ENCODE measurements around the gene PLEKHG3.

Gene PLEKHG3

DNA sequence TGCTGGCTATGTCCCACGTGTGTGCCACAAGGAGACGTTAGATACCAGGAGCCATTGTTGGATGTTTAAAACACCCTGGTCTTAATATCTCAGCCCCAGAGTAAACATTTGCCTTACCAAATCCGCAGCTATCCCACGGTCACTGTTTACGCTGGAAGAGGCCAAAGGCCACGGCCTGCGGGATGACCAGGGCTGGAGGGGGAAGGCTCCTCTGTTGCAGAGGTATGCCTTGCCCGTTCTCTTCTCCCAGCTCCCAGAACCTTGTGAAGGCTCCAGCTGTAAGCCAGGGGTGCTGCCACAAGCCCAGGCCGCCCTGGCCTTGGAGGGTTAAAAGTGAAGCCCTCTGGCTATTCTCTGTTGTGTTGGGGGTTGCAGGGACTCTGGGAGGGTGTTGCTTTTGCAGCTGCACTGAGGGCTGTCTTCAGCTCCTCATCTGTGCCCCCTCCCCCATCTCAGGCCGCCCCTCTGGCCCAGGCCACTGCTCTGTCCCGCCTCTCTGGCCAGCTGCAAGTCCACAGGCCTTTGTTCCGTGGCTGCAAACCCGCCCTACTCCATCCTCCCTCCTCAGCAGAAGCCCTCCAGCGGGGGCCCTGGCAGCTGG lies 2.5 kb downstream of the PLEKHG3 start:
- DNase-seq (ENCODE audit: low read depth in 2 of 2), result no peak

DNA sequence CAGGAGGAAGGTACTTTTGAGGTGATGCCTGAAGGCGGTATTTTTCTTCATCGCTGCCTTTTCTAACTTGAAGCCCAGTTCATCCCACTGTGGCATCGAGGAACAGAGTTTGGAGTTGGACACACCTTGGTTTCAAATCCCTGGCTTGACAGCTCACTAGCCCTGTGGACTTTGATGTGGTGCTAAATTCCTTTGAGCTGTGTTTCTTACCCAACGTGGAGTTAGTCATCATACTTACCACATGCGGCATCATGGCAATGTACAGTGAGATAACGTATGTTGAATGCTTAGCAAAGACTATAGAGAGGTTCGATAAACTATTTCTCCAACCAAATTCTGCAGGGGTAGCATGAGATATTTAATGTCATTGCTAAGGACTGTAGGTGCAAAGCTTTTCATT lies 3.4 kb downstream of the PLEKHG3 start:
- DNase-seq (ENCODE audit: low read depth in 2 of 2), result no peak

DNA sequence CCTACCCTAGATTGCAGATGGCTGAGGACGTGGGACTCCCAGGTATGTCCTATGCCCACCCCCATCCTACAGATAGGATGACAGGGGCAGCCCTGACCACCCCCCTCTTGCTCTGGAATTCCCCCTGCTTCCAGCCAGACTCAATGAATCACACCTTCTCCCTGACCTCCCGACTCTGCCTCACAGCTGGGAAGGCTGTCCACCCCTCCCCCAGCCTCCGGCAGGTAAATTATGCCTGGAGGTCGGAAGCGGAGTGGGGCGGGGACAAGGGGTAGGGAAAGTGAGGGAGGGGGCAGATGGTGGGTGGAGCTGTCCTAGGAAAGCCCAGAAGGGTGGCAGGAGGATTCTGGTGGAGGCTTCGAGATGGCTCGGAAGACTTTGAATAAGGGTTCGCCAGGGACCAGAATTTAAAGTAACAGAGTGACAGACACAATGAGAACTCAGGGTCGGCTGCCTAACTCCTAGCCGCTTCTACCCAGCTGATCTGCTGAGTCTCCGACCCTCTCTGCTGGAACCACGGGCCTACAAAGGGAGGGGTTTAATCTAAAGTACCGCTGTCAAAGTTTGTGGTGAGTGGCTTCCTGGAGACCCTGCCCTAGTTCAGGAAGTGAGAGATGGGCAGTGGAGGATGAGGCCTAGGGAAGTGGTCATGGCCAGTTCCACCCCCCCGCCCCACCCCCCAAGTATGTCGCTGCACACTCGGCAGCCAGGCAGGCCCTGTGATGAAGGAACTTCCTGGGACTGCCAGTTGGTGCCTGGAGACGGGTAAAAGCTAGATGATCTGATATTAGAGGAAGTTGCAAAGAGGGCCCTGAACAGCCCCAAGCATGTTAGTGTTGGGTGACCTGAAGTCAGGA lies 4.2 kb downstream of the PLEKHG3 start:
- no peak for DNase-seq (ENCODE audit: low read depth in 2 of 2)

DNA sequence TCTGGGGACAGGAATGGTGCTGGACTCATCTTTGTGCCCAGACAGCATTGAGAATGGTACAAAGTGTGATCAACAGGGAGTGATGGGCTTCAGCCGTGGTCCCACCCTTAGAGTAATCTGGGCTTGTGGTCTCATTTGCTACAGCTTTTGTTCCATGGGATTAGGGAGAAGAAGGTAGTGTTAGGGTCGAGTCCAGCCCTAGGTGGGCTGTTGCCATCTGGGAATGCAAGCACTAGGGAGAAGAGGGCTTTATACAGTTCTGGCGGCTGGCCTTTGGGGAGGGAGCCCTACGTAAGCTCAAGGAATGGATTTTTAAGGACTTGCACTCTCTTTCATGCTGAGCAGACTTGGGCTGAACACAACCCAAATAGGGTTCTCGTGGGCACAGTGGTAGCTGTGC lies 4.9 kb downstream of the PLEKHG3 start:
- DNase-seq (ENCODE audit: low read depth in 2 of 2), result no peak

DNA sequence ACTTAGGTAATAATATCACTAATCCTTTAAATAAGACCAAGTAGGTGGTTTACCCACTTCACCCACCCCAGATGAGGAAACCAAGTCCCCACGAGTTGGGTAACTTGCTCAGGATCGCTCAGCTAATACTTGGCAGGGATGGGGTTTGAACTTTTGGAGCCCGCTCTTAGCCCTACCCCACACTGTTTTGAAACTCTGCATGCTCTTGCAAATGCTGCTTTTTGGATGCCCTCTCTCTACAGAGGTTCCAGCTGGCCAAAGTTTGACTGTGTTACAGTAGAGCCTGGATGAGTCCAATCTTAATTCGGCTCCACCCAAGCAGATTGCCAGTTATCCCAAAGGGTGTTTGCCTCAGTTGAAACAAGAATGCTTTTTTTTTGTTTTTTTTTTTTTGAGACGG lies 6.8 kb downstream of the PLEKHG3 start:
- no peak for DNase-seq (ENCODE audit: low read depth in 2 of 2)

DNA sequence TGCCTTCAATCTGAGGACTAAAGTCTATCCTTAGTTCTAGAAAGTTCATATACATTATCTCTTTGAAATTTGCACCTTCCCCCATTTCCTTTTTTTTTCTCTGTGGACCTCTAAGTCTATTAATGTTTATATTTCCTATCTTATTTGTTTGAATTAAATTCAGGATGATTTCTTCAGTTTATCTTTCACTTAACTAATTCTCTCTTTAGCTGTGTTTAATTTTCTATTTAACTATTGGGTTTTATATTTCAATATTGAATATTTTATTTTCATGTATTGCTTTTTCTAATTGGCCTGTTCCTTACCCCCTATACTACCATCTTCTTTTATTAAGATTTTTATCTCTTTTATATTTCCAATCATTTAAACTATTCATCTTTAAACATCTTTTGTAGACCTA lies 9.5 kb downstream of the PLEKHG3 start:
- no peak for DNase-seq (ENCODE audit: low read depth in 2 of 2)

DNA sequence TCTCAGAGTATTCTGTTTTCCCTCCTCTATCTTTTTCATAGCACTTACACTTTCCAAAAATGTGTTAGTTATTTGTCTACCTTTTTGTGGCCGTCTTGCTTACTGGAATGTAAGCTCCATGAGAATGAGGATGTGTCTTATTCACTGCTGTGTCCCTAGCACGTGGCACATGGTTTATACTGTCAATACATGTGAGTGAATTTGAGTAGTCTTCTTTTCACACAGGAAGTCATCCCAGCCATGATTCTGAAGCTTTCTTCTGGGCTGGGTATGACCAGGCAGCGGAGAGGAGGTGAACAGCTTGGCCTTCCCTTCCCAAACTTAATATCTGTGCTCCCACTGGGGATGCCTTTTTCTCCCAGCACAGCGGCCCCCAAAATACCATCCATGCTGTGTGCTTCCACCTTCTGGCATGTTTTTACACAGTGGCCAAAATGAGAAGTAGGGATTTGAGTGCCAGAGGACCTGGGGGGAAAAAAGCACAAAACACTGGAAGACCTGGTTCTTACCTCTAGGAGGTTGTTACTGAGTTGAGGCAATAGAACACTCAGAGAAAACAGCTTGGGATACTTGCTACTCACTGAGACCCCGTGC lies 10.3 kb downstream of the PLEKHG3 start:
- no peak for DNase-seq (ENCODE audit: low read depth in 2 of 2)

DNA sequence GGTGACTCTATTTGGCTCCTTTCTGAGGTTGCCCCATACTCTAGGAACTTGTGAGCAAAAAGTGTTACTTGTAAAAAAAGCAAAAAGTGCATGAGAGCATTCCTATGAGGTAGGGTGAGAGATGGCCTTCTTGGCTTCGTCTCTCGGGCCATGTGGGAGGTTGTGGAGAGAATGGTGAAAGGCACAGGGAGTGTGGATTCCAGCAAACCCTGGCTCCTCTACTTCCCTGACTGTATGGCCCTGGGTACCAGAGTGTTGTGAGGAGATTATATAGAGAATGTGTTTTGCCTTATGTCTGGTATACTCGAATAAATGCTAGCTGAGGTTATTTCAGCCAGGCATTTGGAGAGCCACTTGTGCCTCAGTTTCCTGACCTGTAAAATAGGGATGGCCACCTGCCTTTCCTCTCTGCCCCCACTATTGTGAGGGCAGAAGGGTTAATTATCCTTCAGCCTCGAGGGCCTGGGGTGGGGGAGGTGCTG lies 11.0 kb downstream of the PLEKHG3 start:
- no peak for DNase-seq (ENCODE audit: low read depth in 2 of 2)

DNA sequence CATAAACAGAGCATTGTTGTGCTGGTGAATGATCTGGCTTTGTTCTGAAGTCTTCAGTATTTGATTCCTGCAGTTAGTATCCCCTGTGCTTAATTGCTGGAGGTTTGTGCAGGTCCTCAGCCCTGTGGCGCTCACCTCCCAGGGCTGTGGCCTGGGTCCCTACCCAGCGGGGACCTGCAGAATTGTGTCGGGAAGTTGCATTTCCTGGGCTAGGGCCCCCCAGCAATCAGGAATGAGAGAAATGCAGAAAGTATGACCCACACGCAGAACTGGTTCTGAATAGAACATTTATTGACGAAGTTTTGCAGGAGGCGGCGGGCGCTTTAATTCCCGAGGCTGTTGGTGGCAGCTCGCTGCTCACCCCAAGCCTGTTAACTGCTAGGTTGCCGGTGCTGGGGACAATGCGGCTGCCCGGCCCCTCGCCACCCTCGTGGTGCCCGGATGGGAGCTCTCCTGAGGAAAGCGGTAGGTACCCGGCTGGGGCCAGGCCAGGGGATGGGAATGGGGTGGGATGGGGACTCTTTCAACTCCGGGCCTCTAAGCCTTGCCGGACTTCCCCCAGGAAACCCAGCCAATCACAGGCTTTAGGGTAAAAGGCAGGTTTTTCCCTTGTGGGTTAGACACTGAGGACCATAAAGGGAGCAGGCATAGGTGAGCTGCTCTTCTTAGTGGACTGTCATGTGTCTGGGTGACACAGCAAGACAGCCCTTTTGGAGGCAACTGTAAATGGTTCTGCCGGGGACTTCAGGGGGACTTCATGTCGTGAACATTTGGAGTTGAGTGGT lies 11.6 kb downstream of the PLEKHG3 start:
- DNase-seq (ENCODE audit: low read depth in 2 of 2), result no peak

DNA sequence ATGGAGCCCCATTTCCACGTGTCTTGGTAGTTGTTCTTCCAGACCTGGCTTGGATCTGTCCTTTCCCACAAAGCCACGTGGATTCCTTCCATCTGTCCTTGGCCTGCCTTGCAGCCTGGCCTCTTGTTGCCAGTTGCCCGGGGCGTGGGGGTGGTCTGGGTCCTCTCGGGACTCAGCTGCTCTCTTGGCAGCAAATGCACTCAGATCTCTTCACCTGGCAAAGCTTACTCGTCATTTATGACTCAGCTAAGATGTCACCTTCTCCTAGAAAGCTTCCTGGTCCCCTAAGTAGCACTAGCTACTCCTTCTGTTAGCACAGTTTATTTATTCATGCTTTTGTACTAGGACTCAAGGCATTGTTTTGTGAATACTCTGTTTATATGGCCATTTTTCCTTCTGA lies 13.6 kb downstream of the PLEKHG3 start:
- DNase-seq (ENCODE audit: low read depth in 2 of 2), result no peak

DNA sequence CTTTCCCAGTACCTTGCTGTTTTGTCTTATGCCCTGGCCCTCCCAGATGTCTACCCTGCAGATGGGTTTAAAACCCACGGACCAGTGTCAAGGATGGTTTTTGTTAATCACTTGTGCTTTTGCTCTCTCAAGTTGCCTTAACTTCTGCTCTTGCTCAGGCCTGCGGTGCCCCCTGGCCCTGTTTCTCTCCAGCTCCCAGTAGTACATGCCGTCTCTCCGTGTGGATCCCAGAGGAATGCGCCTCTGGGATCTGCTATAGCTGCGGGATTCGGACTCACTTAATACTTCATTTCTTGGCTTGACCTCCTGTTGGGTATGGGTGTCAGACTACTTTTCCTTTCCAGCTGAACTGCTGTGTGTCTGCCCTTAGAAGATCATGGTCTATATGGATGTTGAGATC lies 14.5 kb downstream of the PLEKHG3 start:
- DNase-seq (ENCODE audit: low read depth in 2 of 2), result no peak

DNA sequence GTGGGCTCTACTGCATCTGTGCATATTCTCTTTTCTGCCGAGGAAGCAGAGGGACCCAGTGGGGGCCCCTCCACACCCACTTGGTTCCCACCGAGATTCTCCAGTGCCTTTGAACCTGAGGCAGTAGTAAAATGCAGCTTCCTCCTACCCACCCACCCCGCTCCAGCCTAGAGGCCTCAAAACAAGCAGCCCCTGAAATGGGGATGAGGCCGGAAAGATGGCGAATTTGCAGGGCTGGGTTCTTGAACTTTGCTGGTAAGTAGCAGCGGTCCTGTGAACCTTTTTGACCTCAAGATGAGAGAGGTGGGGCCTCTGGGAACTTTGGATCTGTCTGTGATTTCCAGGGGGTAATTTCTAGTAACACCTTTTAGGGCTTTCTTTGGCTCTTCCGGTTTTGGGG lies 15.4 kb downstream of the PLEKHG3 start:
- no peak for DNase-seq (ENCODE audit: low read depth in 2 of 2)

DNA sequence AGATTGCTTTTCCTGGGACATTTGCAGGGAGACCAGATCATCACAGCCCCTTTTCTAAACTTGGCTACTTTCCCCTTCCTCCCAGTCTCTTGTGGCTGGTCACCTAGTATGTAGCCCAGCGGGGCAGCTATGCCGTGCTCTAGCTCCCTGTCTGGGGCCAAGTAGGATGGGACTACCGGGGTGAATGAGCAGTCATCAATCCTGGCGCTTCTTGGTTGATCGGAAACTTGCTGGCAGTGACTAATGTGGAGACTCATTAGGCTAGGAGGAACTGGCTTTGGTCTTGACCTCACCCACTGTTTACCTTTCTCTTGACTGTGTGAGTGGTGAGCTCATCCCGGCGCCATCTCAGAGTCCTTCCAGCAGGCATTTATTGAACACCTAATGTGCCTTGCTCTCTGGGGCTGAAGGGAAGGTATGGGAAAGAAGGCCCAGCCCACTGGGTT lies 15.9 kb downstream of the PLEKHG3 start:
- DNase-seq (ENCODE audit: low read depth in 2 of 2), result no peak

DNA sequence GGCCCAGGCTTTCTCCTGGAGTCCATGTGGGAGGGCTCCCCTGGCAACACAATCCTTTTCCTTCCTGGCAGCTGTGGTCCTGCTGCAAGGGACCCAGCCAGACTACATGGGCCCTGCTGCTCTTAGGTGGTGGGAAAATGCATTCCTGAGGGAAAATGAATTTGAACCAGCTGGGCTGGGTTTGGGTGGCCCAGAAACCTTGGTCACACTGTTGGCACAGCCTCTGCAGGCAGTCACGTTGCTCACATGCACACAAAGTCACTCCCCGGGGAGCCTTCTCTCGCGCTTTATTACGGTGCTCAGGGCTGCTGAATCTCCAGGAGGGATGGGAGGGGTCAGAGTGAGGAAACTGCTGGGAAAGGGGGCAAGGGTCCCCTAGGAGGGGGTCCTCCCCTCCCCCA lies 17.2 kb downstream of the PLEKHG3 start:
- no peak for DNase-seq (ENCODE audit: low read depth in 2 of 2)

DNA sequence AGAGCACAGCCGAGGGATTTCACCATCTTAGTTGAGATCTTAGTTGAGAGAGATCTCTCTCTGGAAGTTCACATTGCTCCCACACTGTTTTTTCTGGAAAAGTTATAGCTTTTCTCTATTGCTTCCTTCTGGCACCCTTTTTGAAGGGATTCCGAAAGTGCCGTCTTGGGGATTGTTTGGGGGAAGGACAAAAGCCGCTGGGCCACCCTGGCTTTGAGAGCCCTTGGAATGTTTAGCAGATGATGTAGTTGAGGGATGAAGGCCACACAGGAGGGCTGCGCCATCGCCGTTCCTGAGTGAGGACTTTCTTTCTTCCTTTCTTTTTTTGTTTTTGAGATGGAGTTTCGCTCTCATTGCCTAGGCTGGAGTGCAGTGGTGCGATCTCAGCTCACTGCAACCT lies 17.7 kb downstream of the PLEKHG3 start:
- no peak for DNase-seq (ENCODE audit: low read depth in 2 of 2)

DNA sequence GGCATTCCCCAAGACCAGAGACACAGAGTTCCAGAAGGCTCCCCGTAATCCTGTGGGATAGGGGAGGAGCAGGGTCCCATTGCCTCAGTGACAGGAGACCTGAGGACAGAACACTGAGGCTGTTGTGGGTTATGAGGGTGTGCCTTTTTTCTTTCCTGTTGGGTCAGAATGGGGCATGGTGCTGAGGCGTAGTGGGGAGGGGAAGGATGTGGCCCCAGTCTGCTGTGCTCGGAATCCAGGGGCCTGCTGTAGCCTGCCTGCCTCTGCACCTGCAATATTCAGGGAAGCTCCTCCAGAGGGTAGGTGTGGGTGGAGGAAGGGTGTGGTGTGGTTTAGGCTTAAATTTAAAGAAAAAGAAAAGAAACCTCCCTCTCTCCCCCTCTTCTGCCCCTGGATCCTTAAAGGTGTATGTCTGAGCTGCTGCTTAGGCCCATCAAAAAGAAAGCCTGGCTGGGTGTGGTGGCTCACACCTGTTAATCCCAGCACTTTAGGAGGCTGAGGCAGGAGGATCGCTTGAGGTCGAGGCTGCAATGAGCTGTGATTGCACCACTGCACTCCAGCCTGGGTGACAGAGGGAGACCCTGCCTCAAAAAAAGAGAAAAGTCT lies 18.7 kb downstream of the PLEKHG3 start:
- no peak for DNase-seq (ENCODE audit: low read depth in 2 of 2)

DNA sequence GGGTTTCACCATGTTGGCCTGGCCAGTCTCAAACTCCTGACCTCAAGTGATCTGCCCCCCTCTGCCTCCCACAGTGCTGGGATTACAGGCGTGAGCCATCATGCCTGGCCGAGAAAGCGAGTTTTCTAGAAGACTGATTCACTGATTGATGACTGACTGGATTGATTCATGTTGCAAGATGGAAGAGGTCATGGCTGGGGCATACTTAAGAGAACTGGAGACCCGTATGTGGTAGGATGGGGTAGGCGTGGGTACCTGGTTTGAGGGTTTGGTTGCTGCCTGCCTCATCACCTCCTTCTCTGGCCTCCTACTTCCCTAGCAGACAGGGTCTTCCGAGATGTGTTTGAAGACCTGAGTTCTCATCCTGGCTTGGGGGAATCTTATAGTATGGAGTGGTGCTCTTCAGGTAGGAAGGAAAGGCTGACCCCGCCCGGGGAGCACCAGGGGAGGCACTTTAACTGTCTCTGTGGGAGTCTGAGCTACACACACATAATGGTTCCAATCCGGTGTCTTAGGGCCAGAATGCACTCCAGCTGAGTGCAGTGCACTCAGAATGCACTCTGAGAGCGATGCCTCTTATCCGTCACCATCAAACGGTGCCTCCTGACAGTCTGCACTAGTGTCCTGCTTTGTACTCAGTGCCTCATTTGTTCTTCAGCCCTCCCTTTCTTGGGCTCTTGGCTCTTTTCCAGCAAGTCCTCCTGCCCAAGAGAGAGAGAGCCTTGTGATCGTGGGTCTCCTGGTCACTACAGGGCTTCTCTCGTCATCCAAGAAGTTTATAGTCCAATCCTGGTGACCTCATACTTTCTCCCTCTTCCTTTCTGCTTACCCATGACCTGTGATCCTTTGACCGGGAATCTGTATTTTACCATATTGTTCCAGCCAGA lies 19.7 kb downstream of the PLEKHG3 start:
- no peak for DNase-seq (ENCODE audit: low read depth in 2 of 2)

DNA sequence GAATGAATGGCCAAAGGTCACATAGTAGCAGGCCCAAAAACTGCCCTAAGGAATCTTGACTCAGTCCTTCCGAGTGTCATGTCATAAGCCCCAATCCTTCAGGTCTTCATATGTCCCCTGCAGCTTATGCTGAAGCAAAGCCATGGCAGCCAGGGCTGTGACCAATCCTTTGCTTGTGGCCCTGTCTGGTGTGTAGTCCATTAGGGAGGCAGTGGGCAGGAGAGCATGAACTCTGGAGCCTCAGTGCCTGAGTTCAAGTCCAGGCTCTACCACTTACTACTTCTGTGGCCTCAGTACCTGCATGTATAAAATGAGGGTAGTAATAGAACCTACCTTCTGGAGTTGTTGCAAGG lies 20.3 kb downstream of the PLEKHG3 start:
- DNase-seq (ENCODE audit: low read depth in 2 of 2), result no peak

DNA sequence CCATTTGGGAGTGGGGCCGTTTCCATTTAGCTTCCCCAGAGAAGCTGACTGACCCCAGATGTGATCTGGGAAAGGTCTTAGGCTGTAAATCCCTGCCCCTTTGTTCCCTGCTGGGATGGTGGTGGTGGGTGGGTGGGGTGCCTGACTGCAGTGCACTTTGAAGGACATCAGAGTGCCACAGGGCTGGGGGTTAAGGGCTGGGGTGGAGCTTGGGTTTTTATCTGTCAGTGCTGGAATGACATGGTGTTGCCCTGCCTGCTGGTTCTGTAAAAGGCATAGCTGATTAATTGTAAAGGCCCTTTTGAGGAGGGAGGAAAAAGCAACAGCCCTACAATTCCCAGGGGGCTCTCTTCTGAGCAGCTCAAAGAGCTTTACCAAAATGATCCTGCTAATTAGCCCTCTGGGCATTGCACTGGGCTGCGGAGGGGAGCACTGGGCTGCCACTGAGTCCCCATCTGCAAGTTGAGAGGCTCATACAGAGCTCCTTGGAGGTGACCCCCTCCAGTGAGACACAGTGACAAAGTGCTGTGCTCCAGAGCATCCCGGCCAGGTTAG lies 21.1 kb downstream of the PLEKHG3 start:
- no peak for DNase-seq (ENCODE audit: low read depth in 2 of 2)

DNA sequence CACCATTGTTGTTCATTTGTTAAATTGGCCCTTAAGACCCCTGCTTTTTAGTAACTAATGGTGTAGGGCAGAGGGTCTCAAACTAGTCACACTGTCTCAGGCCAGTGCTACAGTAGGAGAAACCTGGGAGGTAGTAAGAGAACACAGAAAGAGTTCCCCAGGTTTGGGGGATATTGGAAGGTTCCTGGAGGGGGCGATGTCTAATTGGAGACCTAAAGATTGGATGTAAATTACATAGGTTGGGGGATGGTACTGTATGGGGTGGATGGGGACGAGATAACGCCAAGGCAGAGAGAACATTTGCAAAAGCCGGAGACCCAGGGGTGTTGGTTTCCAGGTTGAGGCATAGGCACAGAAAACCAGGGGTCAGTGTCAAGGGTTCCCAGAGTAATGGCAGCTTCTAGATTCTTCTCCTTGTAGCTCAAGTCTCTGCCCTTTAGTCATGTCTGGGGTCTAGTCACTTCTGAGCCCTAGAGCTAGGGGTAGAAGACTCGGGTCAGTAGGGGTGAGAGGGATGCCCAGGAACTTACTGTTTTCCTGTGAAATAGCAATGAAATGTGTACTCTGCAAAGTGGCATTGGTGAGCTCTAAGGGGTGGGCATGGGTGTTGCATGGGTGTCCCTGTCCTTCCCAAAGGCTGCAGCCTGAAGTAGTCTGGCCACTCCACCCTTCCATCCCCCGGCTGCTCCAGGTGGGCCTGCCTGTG lies 21.8 kb downstream of the PLEKHG3 start:
- DNase-seq (ENCODE audit: low read depth in 2 of 2), result no peak

Data from activated CD8-positive, alpha-beta memory T cell treated with anti-CD3 and anti-CD28 coated beads for 4 hours (primary cell).